HepG2 (cell line): ENCODE measurements around the gene ZNF177.

Experiments
- CHD2 ChIP-seq: IDR thresholded peaks from 2 replicates; pipeline ENCODE4 v1.6.1; 2011; ENCODE audit warnings: low read depth, low read length, improper control_type of control experiment
- SIX4 ChIP-seq: sonication (generic); formaldehyde crosslinking; IDR thresholded peaks from 2 replicates; pipeline ENCODE4 v1.4.0; 2020; ENCODE audit warnings: missing genetic modification reagents

DNA sequence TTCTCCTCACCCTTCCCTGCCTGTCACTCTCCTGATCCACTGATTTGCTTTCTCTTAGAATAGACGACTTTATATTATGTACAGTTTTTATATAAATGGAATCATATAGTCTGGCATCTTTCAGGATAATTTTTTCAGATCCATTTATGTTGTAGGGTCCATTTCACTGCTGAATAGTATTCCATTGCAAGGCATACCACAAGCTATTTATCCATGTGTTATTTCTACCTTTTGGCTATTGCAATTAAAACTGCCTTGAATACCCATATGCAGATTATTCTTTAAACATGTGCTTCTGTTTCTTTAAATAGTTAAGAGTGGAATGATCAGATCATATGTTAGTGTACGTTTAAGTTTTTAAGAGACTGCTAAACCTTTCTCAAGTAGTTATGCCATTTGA lies 17.8 kb upstream of the ZNF177 start:
- TF ChIP-seq CHD2 (no peak), SIX4 (CRISPR knock-in tag) (no peak)
